HepG2 (cell line): Measurements from ENCODE around the gene KCNT1. TPM values are rescaled to one million over a fixed set of nuclear protein-coding genes. Genes with fewer than 3 reads are reported as not detected.
A peak's percentile ranks its signal among the peaks of the same experiment; 100 is the strongest.

Experiments
- ATAC-seq: fragments of 200-7000 bp; cut with Tn5 transposase; 3 replicates; pipeline ENCODE4 v1.9.1; 2020; ENCODE audit warnings: mild to moderate bottlenecking, moderate library complexity
- BruUV-seq: library from RNA; stranded (reverse); fragments of 400-500 nt; replicated peaks from 2 replicates; lab custom pipeline; 2021; lab: Mats Ljungman, UMichigan
- CTCF ChIA-PET: fragments of 300-600 bp; formaldehyde crosslinking; extraction: SDS; loops from one replicate; lab custom pipeline; 2021; ENCODE audit warnings: low total read pairs, inconsistent platforms, low intra/inter-chr PET ratio; lab: Yijun Ruan, JAX
- POLR2A ChIA-PET: fragments of 350-600 bp; sonication (Branson Sonifier 250); formaldehyde crosslinking; loops from one replicate; lab custom pipeline; 2020; ENCODE audit warnings: antibody characterized with exemption, inconsistent platforms; lab: Yijun Ruan, JAX
- DNase-seq: peaks from one replicate; pipeline ENCODE4 v3.0.0-alpha.2; 2015; ENCODE audit warnings: low spot score
- FAIRE-seq: peaks from 3 replicates; lab custom pipeline; 2011; peaks lifted over from hg19 to GRCh38; lab: Jason Lieb, UNC
- H2AFZ ChIP-seq: one replicate; pipeline ENCODE4 v1.6.1; 2011; ENCODE audit warnings: low read length, inconsistent platforms
- H3K27ac ChIP-seq: fragments of 300-600 bp; 3 replicates; pipeline ENCODE4 v1.8.0; 2011; ENCODE audit warnings: mixed run types, mild to moderate bottlenecking, mixed read lengths, low read length, inconsistent platforms; ENCODE audit not compliant: insufficient read depth; ENCODE audit errors: extremely low read length
- H3K27me3 ChIP-seq, 2 experiments: fragments of 200-600 bp in 1 of 2; 2 replicates in 1 of 2; 3 replicates in 1 of 2; pipeline versions ENCODE4 v1.6.0 to v1.8.0; 2011; ENCODE audit warnings: low read length in 2 of 2, mild to moderate bottlenecking in 2 of 2, moderate library complexity in 2 of 2, inconsistent platforms in 1 of 2; ENCODE audit not compliant: insufficient read depth in 2 of 2, control insufficient read depth in 1 of 2
- H3K36me3 ChIP-seq, 2 experiments: fragments of 200-600 bp in 1 of 2; replicated peaks in 1 of 2; 2 replicates in 1 of 2; 3 replicates in 1 of 2; pipeline versions ENCODE4 v1.5.1 to v1.8.0; 2011; ENCODE audit warnings: low read length in 2 of 2, inconsistent platforms in 1 of 2; ENCODE audit not compliant: insufficient read depth in 2 of 2, control insufficient read depth in 1 of 2
- H3K4me1 ChIP-seq: 2 replicates; pipeline ENCODE4 v1.5.1; 2012; ENCODE audit warnings: low read length, inconsistent platforms; ENCODE audit not compliant: insufficient read depth
- H3K4me2 ChIP-seq: 2 replicates; pipeline ENCODE4 v1.6.0; 2011; ENCODE audit warnings: low read depth, low read length, inconsistent platforms
- H3K4me3 ChIP-seq, 3 experiments: fragments of 200-600 bp in 1 of 3; sonication (generic), shearing (Covaris generic) in 1 of 3; replicated peaks in 1 of 3; 2 replicates each; pipeline ENCODE4 v1.5.1; 2011 to 2016; ENCODE audit warnings: low read length in 3 of 3, inconsistent platforms in 2 of 3, low read depth in 2 of 3, mild to moderate bottlenecking in 2 of 3, control low read depth in 1 of 3, mixed read lengths in 1 of 3; ENCODE audit not compliant: insufficient read depth in 1 of 3
- H3K79me2 ChIP-seq: one replicate; pipeline ENCODE4 v1.6.1; 2011; ENCODE audit warnings: low read length, inconsistent platforms; ENCODE audit not compliant: insufficient read depth
- H3K9ac ChIP-seq: 2 replicates; pipeline ENCODE4 v1.6.0; 2011; ENCODE audit warnings: mild to moderate bottlenecking, low read depth, low read length, inconsistent platforms; ENCODE audit not compliant: insufficient read depth
- H3K9me3 ChIP-seq: 2 replicates; pipeline ENCODE4 v1.5.1; 2012; ENCODE audit warnings: mild to moderate bottlenecking, low read length
- H4K20me1 ChIP-seq: 2 replicates; pipeline ENCODE4 v1.6.0; 2011; ENCODE audit warnings: inconsistent platforms, mild to moderate bottlenecking, low read length, moderate library complexity; ENCODE audit not compliant: insufficient read depth
- PAWR ChIP-seq: sonication (generic); formaldehyde crosslinking; IDR thresholded peaks from 2 replicates; pipeline ENCODE4 v1.4.0; 2020; ENCODE audit warnings: missing genetic modification reagents, mild to moderate bottlenecking, borderline replicate concordance
- WGBS: methylation state at CpG from one replicate; pipeline ENCODE4 v1.1.6; 2017; ENCODE audit warnings: low lambda C conversion rate; 5-methylcytosine and 5-hydroxymethylcytosine counted together
- in situ Hi-C: cut with HindIII; loops from 2 replicates; pipeline ENCODE4 v1.10.0; 2017; ENCODE audit warnings: low pct_unique_long_range_greater_than_20kb; ENCODE audit not compliant: extremely low pct_ligation_motif_present
- intact Hi-C: fragments of 100-400 bp; cut with micrococcal nuclease; formaldehyde crosslinking; loops from one replicate; pipeline ENCODE4 v1.10.0; 2022; ENCODE audit not compliant: unreplicated experiment
- polyA plus RNA-seq, 8 experiments: library from polyadenylated mRNA; depleted of rRNA in 3 of 8; stranded (reverse) in 7 of 8; unstranded in 1 of 8; fragments of >200 nt; fragmentation: Illumina TruSeq in 4 of 8; extraction: Trizol in 4 of 8; gene quantifications; 2 replicates each; pipeline versions ENCODE4 v1.2.1 to v1.2.3, GENCODE V29; 2011 to 2016; ENCODE audit warnings: low read depth in 4 of 8, missing spikeins in 1 of 8, mixed read lengths in 1 of 8; ENCODE audit not compliant: insufficient read depth in 1 of 8
- total RNA-seq, 5 experiments: library from RNA; depleted of rRNA; stranded (reverse); fragments of >200 nt; fragmentation: Illumina TruSeq; extraction: Trizol; gene quantifications; 2 replicates each; pipeline ENCODE4 v1.2.3, GENCODE V29; 2016; ENCODE audit warnings: low read depth in 1 of 5
- TF ChIP-seq, protein P1 (sequence below): fragments of 450-650 bp; IDR thresholded peaks from 2 replicates; pipeline ENCODE4 v1.6.1; 2016

KCNT1 gene
- total and polyA plus RNA-seq, 2 of the 13 experiments (the other 11 are each of a cell fraction or from before 2014, with no cell fraction given), result not detected

DNA sequence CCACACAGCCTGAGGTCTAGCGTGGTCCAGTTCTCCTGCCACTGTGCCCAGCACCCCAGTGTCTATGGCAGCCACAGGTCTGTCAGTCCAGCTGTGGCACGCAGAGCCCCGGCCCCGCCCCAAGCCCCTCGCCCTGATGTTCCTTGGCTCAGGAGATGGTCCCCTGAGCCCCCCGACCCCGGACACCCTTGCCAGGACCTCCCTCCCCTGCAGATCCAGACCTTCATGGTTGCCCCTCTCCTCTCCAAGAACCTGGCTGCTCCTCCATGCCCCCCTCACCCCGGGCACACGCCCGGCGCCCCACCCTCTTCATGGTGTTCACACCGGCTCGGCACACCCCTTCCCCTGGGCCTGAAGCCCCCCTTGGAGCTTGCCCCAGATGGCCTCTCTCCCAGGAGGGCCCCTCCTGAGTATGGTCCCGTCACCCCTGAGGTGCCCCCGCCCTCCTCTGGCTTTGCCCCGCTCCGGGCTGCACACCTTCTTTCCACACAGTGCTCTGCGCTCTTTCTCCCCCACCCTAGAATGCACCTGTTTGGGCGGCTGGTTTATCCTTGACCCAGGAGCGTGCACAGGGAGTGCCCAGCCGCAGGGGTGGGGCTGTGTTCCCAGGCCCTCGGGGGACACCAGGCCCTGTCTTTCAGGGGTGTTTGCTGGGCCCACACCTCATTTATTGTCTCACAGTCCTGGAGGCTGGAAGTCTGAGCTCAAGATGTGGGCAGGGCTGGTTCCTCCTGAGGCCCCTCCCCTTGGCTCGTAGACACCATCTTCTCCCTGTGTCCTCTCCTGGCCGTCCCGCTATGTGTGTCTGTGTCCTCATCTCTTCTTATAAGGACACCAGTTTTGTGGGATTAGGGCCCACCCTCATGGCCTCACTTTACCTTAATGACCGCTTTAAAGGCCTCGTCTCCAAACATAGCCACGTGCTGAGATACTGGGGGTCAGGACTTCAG, 37.6 kb downstream of the KCNT1 start:
- intact Hi-C loops, result no loop called here
- Histone ChIP-seq H2AFZ (no peak overlapping the region), H3K4me3 (no peak overlapping the region), H4K20me1 (0 out of 2 replicates have a peak, but pooled peaks cover 5% of the 10 kb centered on the region), H3K4me1 (no peaks in the 10 kb centered on the region), H3K9me3 (no peaks in the 10 kb centered on the region), H3K27ac (no peak overlapping the region), H3K27me3 (peaks cover 21 to 86% of the 10 kb centered on the region in 2 experiments; a peak in 4 of 5 replicates), H3K36me3 (no peaks in the 10 kb centered on the region), H3K9ac (no peak overlapping the region), H3K4me2 (no peak overlapping the region), H3K79me2 (no peaks in the 10 kb centered on the region)
- DNase-seq (no peak), ATAC-seq (no peak), FAIRE-seq (no peak)
- CTCF ChIA-PET, result no interaction called here
- TF ChIP-seq, protein P1, sequence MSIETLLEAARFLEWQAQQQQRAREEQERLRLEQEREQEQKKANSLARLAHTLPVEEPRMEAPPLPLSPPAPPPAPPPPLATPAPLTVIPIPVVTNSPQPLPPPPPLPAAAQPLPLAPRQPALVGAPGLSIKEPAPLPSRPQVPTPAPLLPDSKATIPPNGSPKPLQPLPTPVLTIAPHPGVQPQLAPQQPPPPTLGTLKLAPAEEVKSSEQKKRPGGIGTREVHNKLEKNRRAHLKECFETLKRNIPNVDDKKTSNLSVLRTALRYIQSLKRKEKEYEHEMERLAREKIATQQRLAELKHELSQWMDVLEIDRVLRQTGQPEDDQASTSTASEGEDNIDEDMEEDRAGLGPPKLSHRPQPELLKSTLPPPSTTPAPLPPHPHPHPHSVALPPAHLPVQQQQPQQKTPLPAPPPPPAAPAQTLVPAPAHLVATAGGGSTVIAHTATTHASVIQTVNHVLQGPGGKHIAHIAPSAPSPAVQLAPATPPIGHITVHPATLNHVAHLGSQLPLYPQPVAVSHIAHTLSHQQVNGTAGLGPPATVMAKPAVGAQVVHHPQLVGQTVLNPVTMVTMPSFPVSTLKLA, result peak; percentile 38; the same call in 1 of the 2 replicates
- TF ChIP-seq PAWR, result no peak
- POLR2A ChIA-PET, result no interaction called here
- BruUV-seq, result no TSS peak
- WGBS, result 4% methylated on average over 16 of the region's 28 CpGs
- in situ Hi-C loops, result no loop called here
